GM21723 (cell line): ENCODE measurements around the gene PVALEF.

Experiments used
- ATAC-seq: cut with Tn5 transposase; IDR thresholded peaks from one replicate; pipeline ENCODE4 v1.9.1; 2021; ENCODE audit warnings: mild to moderate bottlenecking, moderate library complexity; ENCODE audit not compliant: unreplicated experiment

PVALEF gene

DNA sequence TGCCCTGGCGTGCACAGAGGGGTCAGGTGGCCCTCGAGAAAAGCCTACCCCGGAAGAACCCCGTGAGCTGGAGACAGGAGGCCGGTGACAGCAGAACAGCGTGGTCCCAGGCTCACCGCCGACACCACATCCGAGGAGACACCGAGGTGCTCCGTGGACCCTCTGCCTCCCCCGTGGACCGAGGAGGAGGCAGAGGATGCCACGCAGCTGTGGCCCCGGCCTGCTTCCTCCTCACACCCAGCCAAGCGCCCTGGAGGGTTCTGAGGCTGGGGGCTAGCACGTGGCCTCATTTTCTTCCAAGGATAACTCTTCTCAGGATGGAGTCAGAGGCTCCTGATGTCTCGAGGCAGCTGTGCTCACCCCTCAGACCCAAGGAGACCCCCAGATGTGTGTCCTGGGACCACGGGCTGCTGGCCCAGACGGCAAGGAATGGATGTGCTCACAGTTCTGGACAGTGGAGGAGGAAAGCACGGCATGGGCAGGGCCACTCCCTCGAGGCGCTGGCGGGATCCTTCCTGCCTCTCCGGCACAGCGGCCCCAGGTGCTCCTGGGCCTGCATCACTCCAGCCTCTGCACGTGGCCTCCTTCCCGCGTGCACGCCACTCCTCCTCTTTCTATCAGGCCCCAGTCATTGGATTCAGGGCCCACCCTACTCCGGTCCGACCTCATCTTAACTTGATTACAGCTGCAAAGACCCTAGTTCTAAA, 4.4 kb upstream of the PVALEF start:
- ATAC-seq = no peak

DNA sequence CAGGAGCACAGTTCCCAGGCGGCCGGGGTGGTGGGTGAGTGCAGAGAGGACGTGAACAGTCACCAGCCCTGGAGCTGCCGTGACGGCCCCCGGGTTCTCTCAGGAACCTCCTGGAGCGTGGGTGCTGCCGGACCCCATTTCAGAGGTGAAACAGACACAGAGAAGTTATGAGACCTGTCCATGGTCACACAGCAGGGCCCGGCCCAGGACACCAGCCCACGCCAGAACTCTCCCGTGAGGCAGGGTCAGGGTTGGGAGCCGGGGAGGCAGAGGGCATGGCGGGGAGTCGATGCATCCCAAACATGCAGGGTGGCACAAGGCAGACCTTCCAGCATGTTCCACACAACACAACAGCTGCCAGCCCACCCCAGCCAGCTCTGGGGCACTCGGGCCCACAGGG, 3.8 kb upstream of the PVALEF start:
- ATAC-seq = no peak

DNA sequence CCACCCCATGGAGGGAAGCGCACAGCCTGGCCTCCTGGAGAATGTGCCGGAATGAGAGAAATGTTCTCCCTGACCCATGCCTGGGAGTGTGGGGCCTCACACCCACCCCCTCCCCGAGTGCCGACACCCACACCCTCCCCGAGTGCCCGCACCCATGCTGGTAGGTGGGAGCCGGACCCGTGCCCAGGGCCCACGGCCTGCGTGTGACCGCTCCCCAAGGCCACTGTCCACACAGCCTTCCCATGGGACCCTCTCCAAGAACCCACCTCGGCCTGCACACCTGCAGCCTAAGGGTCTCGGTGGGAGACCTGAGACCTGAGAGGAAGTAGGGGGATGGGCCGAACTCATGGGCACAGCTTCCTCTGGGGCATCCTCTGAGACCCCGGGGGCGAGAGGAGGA, 3.3 kb upstream of the PVALEF start:
- no peak for ATAC-seq

GRCh38 chr17:81162491-81162890, 2.8 kb upstream of the PVALEF start:
- no peak for ATAC-seq

- no peak for ATAC-seq
Observed at GRCh38 chr17:81163051-81163695, 2.1 kb upstream of the PVALEF start.

GRCh38 chr17:81163703-81164370, 1.5 kb upstream of the PVALEF start:
- ATAC-seq = no peak

DNA sequence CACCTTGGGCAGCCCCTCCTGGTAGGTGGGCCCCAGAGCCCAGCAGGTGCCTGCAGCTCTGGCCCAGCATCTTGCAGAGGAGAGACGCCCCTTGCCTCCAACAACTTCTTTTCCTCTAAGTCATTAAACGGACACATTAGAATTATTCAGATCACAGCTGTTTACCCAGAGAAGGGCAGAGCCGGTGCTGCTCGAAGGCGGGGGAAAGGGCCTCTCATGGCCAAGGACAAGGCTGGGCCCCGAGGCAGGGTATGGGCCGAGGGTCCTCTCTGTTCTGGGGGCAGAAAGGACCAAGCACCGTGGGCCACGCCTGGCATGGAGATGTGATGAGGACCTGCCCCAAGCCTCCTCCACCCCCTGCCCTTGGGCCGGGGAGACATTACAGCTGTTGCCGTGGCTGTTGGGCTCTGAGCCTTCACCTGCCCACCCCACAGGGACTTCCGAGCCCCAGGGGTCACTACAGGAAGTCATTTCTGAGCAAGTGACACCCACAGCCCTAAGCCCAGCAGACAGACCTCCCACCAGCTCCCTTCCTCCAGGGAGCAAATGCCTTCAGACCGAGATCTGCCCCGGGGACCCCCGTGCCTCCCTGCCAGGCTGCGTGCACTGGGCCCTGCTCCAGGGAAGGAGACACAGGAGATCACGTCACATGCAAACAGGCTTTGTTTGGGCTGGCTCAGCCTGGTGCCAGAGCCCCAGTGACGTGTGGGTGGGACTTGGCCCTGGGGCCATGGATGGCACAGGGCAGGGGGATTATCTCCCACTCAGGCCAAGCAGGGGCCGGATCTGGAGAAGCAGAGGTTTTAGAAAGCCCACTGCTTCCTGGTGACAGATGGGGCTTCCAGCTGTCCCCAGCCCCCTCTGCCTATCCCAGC, 699 bp upstream of the PVALEF start:
- no peak for ATAC-seq

GRCh38 chr17:81166033-81166492, 756 bp downstream of the PVALEF start, which contains the start of gene AATK:
TSS of gene AATK (minus strand) at chr17:81166221. CDS start at chr17:81165992, 229 bp downstream.
- ATAC-seq = no peak

DNA sequence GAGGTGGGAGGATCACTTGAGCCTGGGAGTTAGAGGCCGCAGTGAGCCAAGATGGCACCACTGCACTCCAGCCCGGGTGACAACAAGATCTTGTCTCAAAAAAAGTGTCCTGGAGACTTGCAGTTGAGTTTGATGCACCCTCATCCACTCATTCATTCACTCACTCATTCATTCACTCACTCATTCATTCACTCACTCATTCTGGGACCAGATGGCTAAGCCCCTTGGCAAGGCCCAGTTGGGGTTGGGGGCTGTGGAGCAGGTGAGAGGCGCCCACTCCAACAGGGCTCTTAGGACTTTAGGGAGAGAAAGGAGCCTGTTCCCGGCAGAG, 1.9 kb downstream of the PVALEF start:
- no peak for ATAC-seq

GRCh38 chr17:81167638-81168037, 2.3 kb downstream of the PVALEF start:
- no peak for ATAC-seq

- no peak for ATAC-seq
Observed at GRCh38 chr17:81169870-81170309, 4.6 kb downstream of the PVALEF start.

DNA sequence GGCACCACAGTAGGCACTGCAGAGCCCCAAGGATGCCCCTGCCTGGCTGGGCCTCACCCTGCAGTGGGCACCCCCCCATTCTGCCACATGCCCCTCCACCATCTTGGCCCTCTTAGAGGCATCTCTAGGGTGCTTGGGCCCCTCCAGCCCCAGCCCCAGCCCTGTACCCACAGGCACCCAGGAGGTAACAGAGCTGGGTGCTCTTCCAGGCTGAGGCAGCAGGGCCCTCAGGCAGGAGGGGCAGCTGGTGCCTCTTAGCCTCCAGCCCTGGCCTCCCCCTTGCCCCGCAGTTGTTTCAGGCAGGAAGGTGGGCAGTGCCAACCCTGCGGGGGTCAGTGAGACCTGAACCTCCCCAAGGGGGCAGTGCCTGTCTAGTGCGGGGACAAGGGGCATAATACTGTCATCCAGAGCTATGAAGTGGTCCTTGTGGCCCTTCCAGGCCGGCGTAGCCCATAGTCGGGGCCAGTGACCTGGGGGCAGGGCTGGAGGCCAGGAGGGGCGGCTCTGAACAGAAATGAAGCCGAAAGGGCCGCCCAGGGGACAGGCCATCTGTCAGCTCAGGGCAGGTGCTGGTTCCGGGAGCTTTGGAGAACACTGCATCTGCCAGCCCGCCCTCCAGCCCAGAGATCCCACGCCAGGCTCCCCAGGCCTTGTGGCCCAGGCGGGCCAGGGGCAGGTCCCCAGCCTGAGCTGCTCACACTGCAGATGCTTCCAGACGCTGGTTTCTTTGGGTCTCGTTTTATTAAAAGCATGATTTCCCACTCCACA, 5.6 kb downstream of the PVALEF start:
- ATAC-seq = no peak

GRCh38 chr17:81171941-81172340, 6.6 kb downstream of the PVALEF start:
- no peak for ATAC-seq

- ATAC-seq = no peak
Observed at GRCh38 chr17:81173052-81173761, 7.9 kb downstream of the PVALEF start.

DNA sequence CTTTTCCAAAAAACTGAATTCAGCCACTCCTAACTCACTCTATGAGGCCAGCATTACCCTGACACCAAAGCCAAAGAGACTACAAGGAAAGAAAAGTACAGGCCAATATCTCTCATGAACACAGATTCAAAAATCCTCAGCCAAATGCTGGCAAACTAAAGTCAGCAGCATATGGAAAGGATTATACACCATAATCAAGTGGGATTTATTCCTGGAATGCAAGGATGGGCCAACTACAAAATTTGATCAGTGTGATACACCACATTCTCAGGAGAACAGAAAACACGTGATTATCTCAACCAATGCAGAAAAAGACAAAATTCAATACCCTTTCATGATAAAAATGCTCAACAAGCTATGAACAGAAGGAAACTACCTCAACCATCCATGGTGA, 8.5 kb downstream of the PVALEF start:
- no peak for ATAC-seq

DNA sequence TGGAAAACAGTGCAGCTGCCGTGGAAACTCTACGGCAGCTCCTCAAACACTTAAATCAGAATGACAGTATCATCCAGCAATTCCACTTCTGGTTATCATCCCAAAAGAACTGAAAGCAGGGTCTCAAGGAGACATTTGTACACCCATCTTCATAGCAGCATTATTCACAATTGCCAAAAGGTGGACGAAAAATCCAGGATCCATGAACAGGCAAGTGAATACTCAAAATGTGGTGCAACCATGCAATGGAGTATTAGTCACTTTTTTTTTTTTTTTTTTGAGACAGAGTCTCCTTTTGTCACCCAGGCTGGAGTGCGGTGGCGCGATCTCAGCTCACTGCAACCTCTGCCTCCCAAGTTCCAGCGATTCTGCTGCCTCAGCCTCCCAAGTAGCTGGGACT, 11.4 kb downstream of the PVALEF start:
- ATAC-seq = no peak

- ATAC-seq = no peak
Observed at GRCh38 chr17:81178136-81179091, 13.1 kb downstream of the PVALEF start.

GRCh38 chr17:81179220-81179619, 13.9 kb downstream of the PVALEF start:
- ATAC-seq = no peak

DNA sequence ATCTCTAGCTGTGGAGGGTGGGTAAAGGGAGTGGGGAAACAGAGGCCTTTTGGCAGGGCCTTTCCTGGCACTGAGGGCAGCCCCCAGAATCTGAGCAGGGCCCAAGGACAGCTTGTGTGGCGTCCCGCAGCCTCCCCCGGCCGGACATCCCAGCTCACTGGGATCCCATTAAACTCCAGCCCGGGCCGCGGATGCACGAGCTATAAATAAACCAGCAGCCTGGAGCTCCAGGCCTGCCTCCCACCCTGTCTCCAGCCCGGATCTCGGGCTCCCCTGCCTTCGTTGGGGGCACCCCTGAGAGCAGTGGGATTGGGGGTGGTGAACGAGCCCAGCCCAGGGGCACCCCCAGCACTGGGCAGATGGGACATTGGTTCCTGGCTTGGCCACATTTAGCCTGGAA, 14.6 kb downstream of the PVALEF start:
- ATAC-seq = no peak
